Right lobe of liver (tissue), 6 donors: ENCODE data around the gene GABRG3. TPM values are rescaled to one million over a fixed set of nuclear protein-coding genes. Genes with fewer than 3 reads are reported as not detected.

Experiments
- ATAC-seq, 4 donors: fragments of 200-7000 bp; cut with Tn5 transposase; one replicate each; pipeline ENCODE4 v1.9.1; 2020; ENCODE audit warnings: mild to moderate bottlenecking in 4 of 4, moderate library complexity in 4 of 4
- DNase-seq, 3 donors: peaks; one replicate each; pipeline ENCODE4 v3.0.0-alpha.2; 2020
- H3K27ac ChIP-seq, 3 donors: fragments of 200-600 bp; one replicate each; pipeline ENCODE4 v1.8.0; 2022
- H3K27me3 ChIP-seq, 2 donors: fragments of 200-600 bp; one replicate each; pipeline ENCODE4 v1.8.0; 2022
- H3K36me3 ChIP-seq, 4 donors: fragments of 200-600 bp; sonication (generic) in 1 of 4; one replicate each; pipeline versions ENCODE4 v1.5.1 to v1.8.0; 2017 to 2022; ENCODE audit warnings: control low read depth in 1 of 4
- H3K4me1 ChIP-seq, 4 donors: fragments of 200-600 bp; sonication (generic) in 1 of 4; one replicate each; pipeline versions ENCODE4 v1.5.1 to v1.8.0; 2017 to 2022; ENCODE audit warnings: control low read depth in 1 of 4
- H3K4me3 ChIP-seq, 3 donors: fragments of 200-600 bp; one replicate each; pipeline ENCODE4 v1.8.0; 2022
- H3K9me3 ChIP-seq, 4 donors: fragments of 200-600 bp; sonication (generic) in 1 of 4; one replicate each; pipeline versions ENCODE4 v1.5.1 to v1.8.0; 2017 to 2022; ENCODE audit warnings: control low read depth in 1 of 4
- CTCF ChIP-seq, 4 donors: fragments of 200-600 bp in 3 of 4; fragments of 450-650 bp in 1 of 4; IDR thresholded peaks; one replicate each; pipeline versions ENCODE4 v1.5.1 to v1.8.0; 2016 to 2022; ENCODE audit warnings: antibody characterized with exemption in 4 of 4, mild to moderate bottlenecking in 2 of 4
- POLR2A ChIP-seq: fragments of 450-650 bp; IDR thresholded peaks from one replicate; pipeline ENCODE4 v1.6.1; 2017; ENCODE audit warnings: antibody characterized with exemption, mild to moderate bottlenecking
- WGBS: methylation state at CpG from one replicate; pipeline ENCODE4 v1.1.6; 2018; ENCODE audit warnings: low coverage, low lambda C conversion rate; ENCODE audit not compliant: insufficient coverage; ENCODE audit errors: missing lambda C conversion rate; 5-methylcytosine and 5-hydroxymethylcytosine counted together
- intact Hi-C, 2 donors: fragments of 100-400 bp; cut with DNase I; formaldehyde crosslinking; loops; one replicate each; pipeline versions ENCODE4 v1.11.2 to v1.14.1; 2022
- total RNA-seq, 6 experiments: library from RNA; depleted of rRNA in 2 of 6; stranded (reverse); fragments of >200 nt in 2 of 6; fragmentation: NEBNext Ultra II Directional in 3 of 6; extraction: Animal tissue kit (Norgen Biotek cat#: 25700) in 3 of 6; gene quantifications; one replicate each; pipeline versions ENCODE4 v1.1.0 to v1.2.4, GENCODE V29; 2016 to 2023
- donor health status: DM: no; HTN: yes; CAD: no.
- donor health status: DM: no; HTN: no; CAD: no.
- donor health status: DM: no; HTN: no; CAD: no.
- donor health status: DM: no; HTN: yes; CAD: no.
- donor health status: DM: no; HTN: yes; CAD: no.

GABRG3 gene
- total RNA-seq, 6 experiments from 2014 or later = 0.18 TPM; not detected in 5

GRCh38 chr15:27481768-27482167, 510.8 kb downstream of the GABRG3 start:
- WGBS = 39% methylated on average over 4 of the region's 4 CpGs
- Histone ChIP-seq H3K27ac (no peak overlapping the region), H3K4me1 (no peaks in the 10 kb centered on the region), H3K9me3 (no peaks in the 10 kb centered on the region), H3K27me3 (no peaks in the 10 kb centered on the region), H3K4me3 (no peak overlapping the region), H3K36me3 (no peaks in the 10 kb centered on the region)
- ATAC-seq = no peak
- TF ChIP-seq CTCF (IDR thresholded peaks at IDR 0.05) (no peak), POLR2A (no peak)
- intact Hi-C loops = no loop called here
- no peak for DNase-seq

GRCh38 chr15:27482287-27482686, 511.3 kb downstream of the GABRG3 start:
- TF ChIP-seq POLR2A = no peak
- TF ChIP-seq CTCF (IDR thresholded peaks at IDR 0.05) = no peak
- ATAC-seq = no peak
- Histone ChIP-seq H3K27me3 (no peaks in the 10 kb centered on the region), H3K27ac (no peak overlapping the region), H3K9me3 (no peaks in the 10 kb centered on the region), H3K4me1 (no peaks in the 10 kb centered on the region), H3K4me3 (no peak overlapping the region), H3K36me3 (no peaks in the 10 kb centered on the region)
- intact Hi-C loops = no loop called here
- WGBS = 80% methylated on average over 6 of the region's 6 CpGs
- no peak for DNase-seq

GRCh38 chr15:27483124-27483523, 512.1 kb downstream of the GABRG3 start:
- no peaks in the 10 kb centered on the region for H3K9me3 ChIP-seq

GRCh38 chr15:27485265-27485664, 514.3 kb downstream of the GABRG3 start:
- Histone ChIP-seq H3K9me3 (no peaks in the 10 kb centered on the region), H3K4me3 (no peak overlapping the region), H3K27ac (no peak overlapping the region), H3K27me3 (no peaks in the 10 kb centered on the region), H3K4me1 (no peaks in the 10 kb centered on the region), H3K36me3 (no peaks in the 10 kb centered on the region)
- intact Hi-C loops = no loop called here
- TF ChIP-seq POLR2A (no peak), CTCF (IDR thresholded peaks at IDR 0.05) (no peak)
- DNase-seq (no peak), ATAC-seq (no peak)
- WGBS = 43% methylated on average over 3 of the region's 3 CpGs

More at GRCh38 chr15:27483124-27483523, 512.1 kb downstream of the GABRG3 start:
- intact Hi-C loops = no loop called here
- TF ChIP-seq CTCF (IDR thresholded peaks at IDR 0.05) = no peak
- TF ChIP-seq POLR2A = no peak
- Histone ChIP-seq H3K27ac (no peak overlapping the region), H3K4me1 (no peaks in the 10 kb centered on the region), H3K27me3 (no peaks in the 10 kb centered on the region), H3K36me3 (no peaks in the 10 kb centered on the region), H3K4me3 (no peak overlapping the region)
- 60% methylated on average over 6 of the region's 6 CpGs for WGBS
- DNase-seq (no peak), ATAC-seq (no peak)

- H3K4me3 ChIP-seq = no peak overlapping the region
- H3K9me3 ChIP-seq = no peaks in the 10 kb centered on the region
- no peak overlapping the region for H3K27ac ChIP-seq
- 39% methylated on average over 6 of the region's 6 CpGs for WGBS
- no peaks in the 10 kb centered on the region for H3K36me3 ChIP-seq
- no peaks in the 10 kb centered on the region for H3K27me3 ChIP-seq
- TF ChIP-seq POLR2A = no peak
- no peak for TF ChIP-seq CTCF (IDR thresholded peaks at IDR 0.05)
- no peaks in the 10 kb centered on the region for H3K4me1 ChIP-seq
- DNase-seq = no peak
- ATAC-seq = no peak
- intact Hi-C loops = no loop called here
Measured at GRCh38 chr15:27486051-27486450, 515.1 kb downstream of the GABRG3 start.
